ENCODE measurements around the gene ROBO1.

DNA sequence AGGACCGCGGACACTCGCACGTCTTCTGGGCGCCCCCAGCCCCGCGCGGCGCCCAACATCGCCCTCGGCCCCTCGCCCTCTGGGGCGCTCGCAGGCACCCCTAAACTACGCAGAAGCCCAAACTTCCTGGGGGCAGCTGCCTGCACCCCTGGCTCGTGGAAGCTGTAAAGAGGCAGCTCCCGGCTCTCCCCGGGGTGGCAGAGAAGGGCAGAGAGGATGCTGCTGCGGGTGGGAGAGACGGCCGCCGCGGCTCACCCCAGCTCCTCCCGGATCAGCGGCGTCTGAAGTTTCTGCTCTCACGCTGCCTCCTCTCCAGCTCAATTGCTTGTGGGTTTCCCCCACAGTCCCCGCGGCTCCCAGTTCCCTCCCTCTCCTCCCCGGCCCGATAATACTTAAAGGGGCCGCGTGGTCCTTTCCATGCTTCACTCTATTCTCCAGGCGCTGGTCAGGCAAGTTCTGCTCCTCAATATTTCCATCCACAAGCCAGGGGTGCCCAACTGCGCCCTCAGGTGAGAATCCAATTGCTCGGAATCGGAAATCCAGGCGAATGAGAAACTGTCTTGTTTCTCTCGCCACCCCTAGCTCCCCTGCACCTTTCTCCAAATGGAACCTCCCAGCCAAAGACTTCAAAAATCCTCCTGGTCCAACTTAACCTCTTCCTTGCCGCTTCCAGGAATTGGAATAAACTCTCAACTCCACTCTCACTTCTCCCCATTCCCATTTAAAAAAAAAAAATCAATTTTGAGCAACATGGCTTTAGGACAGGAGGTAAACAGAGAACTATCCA is 748.5 kb downstream of the ROBO1 start:
- TF ChIP-seq POLR2A (IDR thresholded peaks at IDR 0.05; ENCODE audit: low read length) (no peak), GATA1 (IDR thresholded peaks at IDR 0.05; ENCODE audit: low read depth, low read length) (no peak)
